Esophagus muscularis mucosa (tissue), 4 donors: ENCODE measurements around the gene LCOR. TPM values are rescaled to one million over a fixed set of nuclear protein-coding genes. Genes with fewer than 3 reads are reported as not detected.

Experiments
- DNase-seq: peaks from one replicate; pipeline ENCODE4 v3.0.0-alpha.2; 2017; ENCODE audit errors: extremely low spot score
- H3K27ac ChIP-seq, 4 donors: fragments of 200-600 bp; sonication (generic); replicated peaks in 1 of 4; 1 replicate in 3 of 4; 2 replicates in 1 of 4; pipeline ENCODE4 v1.5.1; 2016 to 2019; ENCODE audit warnings: mild to moderate bottlenecking in 1 of 4
- H3K27me3 ChIP-seq, 4 donors: fragments of 200-600 bp; sonication (generic); one replicate each; pipeline versions ENCODE4 v1.5.1 to v1.6.0; 2016 to 2019
- H3K36me3 ChIP-seq, 4 donors: fragments of 200-600 bp; sonication (generic); one replicate each; pipeline ENCODE4 v1.5.1; 2016 to 2019
- H3K4me1 ChIP-seq, 4 donors: fragments of 200-600 bp; sonication (generic); one replicate each; pipeline ENCODE4 v1.5.1; 2016 to 2019
- H3K4me3 ChIP-seq, 4 donors: fragments of 200-600 bp; sonication (generic); 1 replicate in 2 of 4; 2 replicates in 2 of 4; pipeline ENCODE4 v1.5.1; 2016 to 2019; ENCODE audit warnings: mild to moderate bottlenecking in 4 of 4, moderate library complexity in 1 of 4
- H3K9me3 ChIP-seq, 4 donors: fragments of 200-600 bp; sonication (generic); 1 replicate in 3 of 4; 2 replicates in 1 of 4; pipeline ENCODE4 v1.5.1; 2016 to 2019
- CTCF ChIP-seq, 3 experiments: fragments of 200-600 bp in 2 of 3; fragments of 450-650 bp in 1 of 3; sonication (generic) in 2 of 3; IDR thresholded peaks; one replicate each; pipeline ENCODE4 v1.5.1; 2017 to 2019; ENCODE audit warnings: antibody characterized with exemption in 3 of 3, mild to moderate bottlenecking in 2 of 3, moderate library complexity in 1 of 3
- EP300 ChIP-seq: sonication (generic); formaldehyde crosslinking; IDR thresholded peaks from one replicate; pipeline ENCODE4 v1.6.1; 2017; ENCODE audit warnings: antibody characterized with exemption
- POLR2A ChIP-seq: fragments of 450-650 bp; IDR thresholded peaks from one replicate; pipeline ENCODE4 v1.6.1; 2017; ENCODE audit warnings: antibody characterized with exemption, moderate library complexity, mild to moderate bottlenecking, low read depth
- POLR2AphosphoS5 ChIP-seq, 2 donors: sonication (generic); formaldehyde crosslinking; IDR thresholded peaks; one replicate each; pipeline ENCODE4 v1.6.1; 2017; ENCODE audit warnings: antibody characterized with exemption in 2 of 2
- whole genome bisulfite sequencing: methylation state at CpG from one replicate; pipeline ENCODE4 v1.1.5; 2018; 5-methylcytosine and 5-hydroxymethylcytosine counted together
- intact Hi-C: fragments of 100-400 bp; cut with DNase I; formaldehyde crosslinking; loops from one replicate; pipeline ENCODE4 v1.15.1; 2023
- total RNA-seq, 4 donors: library from RNA; depleted of rRNA; stranded (reverse); fragments of >200 nt; gene quantifications; one replicate each; pipeline versions ENCODE4 v1.1.0 to v1.2.1, GENCODE V29; 2016

LCOR gene
- total RNA-seq, 4 donors from 2014 or later = 23.1 to 43.2 (median 29.4) TPM

DNA sequence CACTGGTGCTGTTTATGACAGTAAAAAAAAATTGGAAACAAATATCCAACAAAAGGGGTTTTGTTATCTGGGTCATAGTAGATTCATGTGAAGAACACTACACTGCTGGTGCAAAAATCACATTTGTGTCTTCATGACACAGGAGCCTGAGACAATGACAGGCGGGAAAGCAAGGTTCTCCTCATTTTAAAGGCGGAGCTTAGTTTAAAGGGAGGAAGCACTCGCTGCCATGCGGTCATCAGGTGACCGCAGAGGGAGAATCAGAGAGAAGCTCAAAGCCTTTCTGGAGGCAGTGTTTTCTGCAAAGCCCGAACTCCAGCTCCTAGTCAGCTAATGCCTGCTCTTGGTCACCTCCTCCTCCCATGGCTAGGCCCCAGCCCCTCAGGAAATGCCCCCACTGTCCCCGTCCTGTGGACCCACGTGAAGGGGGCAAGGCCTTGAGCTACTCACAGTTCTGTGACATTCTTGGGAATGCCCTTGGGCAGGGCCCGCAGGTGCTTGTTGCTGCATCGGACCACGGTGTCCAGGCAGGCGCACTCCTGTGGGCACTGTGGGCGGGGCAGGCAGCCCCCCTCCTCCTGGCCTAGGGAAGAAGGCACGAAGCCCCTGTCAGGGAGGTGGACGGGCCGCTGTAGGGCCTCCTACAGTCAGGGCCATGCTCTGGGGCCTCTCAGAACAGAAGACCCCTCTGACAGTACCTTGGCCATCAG, 207.6 kb downstream of the LCOR start:
- Histone ChIP-seq H3K9me3 (peaks cover 0 to 1% (median 0%) of the 10 kb centered on the region in 4 donors), H3K36me3 (no peaks in the 10 kb centered on the region), H3K4me3 (no peak overlapping the region), H3K27ac (no peak overlapping the region), H3K27me3 (no peaks in the 10 kb centered on the region), H3K4me1 (peaks cover 8 to 15% (median 13%) of the 10 kb centered on the region in 4 donors)
- intact Hi-C loops = no loop called here
- no peak for TF ChIP-seq CTCF (IDR thresholded peaks at IDR 0.05)
- WGBS = 93% methylated on average over 11 of the region's 16 CpGs
- DNase-seq = no peak

DNA sequence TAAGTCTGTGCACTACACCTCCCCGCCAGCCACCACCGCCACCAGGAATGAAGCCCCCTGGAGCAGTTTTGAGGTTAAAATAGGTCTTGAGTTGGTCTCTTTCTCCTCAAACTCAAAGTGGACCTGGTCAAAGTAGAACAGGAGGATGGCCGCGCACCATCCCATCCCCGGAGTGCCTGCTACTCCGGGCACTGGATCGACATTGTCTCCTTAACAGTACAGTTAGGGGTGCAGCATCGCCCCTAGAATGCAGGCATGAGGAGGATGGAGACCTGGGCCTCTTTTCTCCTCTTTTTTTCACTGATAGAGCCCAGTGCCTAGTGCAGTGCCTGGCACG, 208.1 kb downstream of the LCOR start:
- peaks cover 0 to 3% (median 0%) of the 10 kb centered on the region in 4 donors for H3K9me3 ChIP-seq
- peaks cover 8 to 15% (median 13%) of the 10 kb centered on the region in 4 donors for H3K4me1 ChIP-seq
- TF ChIP-seq POLR2A (no peak), CTCF (IDR thresholded peaks at IDR 0.05) (no peak), POLR2AphosphoS5 (IDR thresholded peaks at IDR 0.05) (no peak), EP300 (no peak)
- H3K36me3 ChIP-seq = no peaks in the 10 kb centered on the region
- no peak overlapping the region for H3K4me3 ChIP-seq
- no peaks in the 10 kb centered on the region for H3K27me3 ChIP-seq
- H3K27ac ChIP-seq = no peak overlapping the region
- 100% methylated on average over 7 of the region's 9 CpGs for WGBS
- intact Hi-C loops = no loop called here
- no peak for DNase-seq

GRCh38 chr10:97040706-97041105, 208.6 kb downstream of the LCOR start:
- no peak overlapping the region for H3K4me3 ChIP-seq
- 93% methylated on average over 7 of the region's 8 CpGs for WGBS

DNA sequence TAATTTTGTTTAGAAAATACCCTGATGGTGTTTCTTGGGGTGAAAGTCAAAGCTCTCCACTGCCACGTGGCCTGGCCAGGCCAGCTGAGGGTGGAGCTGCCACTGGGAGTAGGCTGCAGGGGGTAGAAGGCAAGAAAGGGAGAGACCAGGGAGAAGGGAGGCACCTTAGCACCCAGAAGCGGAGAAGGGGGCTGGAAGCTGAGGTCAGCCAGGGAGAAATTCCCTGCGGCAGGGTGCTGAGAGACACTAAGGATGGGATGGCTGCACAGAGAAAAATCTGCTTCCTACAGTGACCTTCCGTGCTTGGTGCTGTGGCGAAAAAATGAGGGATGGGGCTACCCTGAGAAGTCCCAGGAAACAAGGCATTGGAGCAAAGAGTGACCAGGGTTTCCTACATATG, 210.0 kb downstream of the LCOR start:
- no peak overlapping the region for H3K27ac ChIP-seq
- TF ChIP-seq POLR2AphosphoS5 (IDR thresholded peaks at IDR 0.05) = no peak
- no peak for TF ChIP-seq EP300
- no peak for TF ChIP-seq POLR2A
- no peak for TF ChIP-seq CTCF (IDR thresholded peaks at IDR 0.05)
- H3K4me1 ChIP-seq = peaks cover 8 to 13% (median 12%) of the 10 kb centered on the region in 4 donors
- H3K4me3 ChIP-seq = no peak overlapping the region
- DNase-seq = no peak
- no peaks in the 10 kb centered on the region for H3K27me3 ChIP-seq
- peaks cover 0 to 3% (median 0%) of the 10 kb centered on the region in 4 donors for H3K9me3 ChIP-seq
- WGBS = 87% methylated on average over 5 of the region's 5 CpGs
- H3K36me3 ChIP-seq = no peaks in the 10 kb centered on the region
- intact Hi-C loops = no loop called here

More at GRCh38 chr10:97040706-97041105, 208.6 kb downstream of the LCOR start:
- TF ChIP-seq EP300 = no peak
- peaks cover 8 to 15% (median 13%) of the 10 kb centered on the region in 4 donors for H3K4me1 ChIP-seq
- intact Hi-C loops = no loop called here
- no peak for DNase-seq
- no peaks in the 10 kb centered on the region for H3K36me3 ChIP-seq
- H3K9me3 ChIP-seq = peaks cover 0 to 3% (median 0%) of the 10 kb centered on the region in 4 donors
- H3K27me3 ChIP-seq = no peaks in the 10 kb centered on the region
- H3K27ac ChIP-seq = no peak overlapping the region

DNA sequence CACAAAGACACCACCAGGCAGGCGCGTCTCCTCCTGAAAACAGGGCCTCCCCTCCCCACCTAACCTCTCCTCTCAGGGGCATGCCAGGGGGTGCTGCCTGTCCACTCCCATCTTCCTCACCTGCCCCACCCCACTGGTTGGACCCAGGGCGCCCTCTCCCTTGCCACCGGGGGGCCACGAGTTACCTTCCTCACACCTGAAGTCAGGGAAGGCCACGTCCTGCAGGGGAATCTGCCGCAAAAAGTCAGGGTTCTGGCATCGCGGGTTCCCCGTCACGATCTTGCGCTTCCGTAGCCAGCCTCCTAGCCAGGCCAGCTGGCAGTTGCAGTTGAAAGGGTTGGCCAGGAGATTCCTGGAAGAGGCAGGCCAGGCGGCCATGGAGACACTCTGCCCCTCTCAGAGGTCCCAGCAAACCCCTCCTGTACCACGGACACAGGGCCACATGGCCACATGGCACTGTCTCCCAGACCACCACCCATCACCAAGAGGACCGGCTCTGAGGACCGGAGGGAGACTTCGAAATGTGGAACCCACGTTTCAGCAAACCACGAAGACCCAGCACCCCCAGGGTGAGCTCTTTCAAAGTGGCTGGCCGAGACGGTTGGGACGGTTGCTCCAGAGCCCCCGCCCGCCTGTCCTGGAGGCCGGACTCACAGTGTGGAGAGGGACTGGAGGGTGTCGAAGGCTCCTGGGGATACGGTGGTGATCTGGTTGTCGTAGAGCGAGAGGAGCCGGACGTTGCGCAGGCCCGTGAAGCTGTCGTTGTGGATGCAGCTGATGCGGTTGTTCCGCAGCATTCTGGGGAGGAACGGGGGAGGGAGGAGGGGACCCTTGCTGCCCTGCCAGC, 210.8 kb downstream of the LCOR start:
- TF ChIP-seq EP300 = no peak
- TF ChIP-seq POLR2A = no peak
- TF ChIP-seq POLR2AphosphoS5 (IDR thresholded peaks at IDR 0.05) = no peak
- no peak for TF ChIP-seq CTCF (IDR thresholded peaks at IDR 0.05)
- intact Hi-C loops = no loop called here
- Histone ChIP-seq H3K27ac (no peak overlapping the region), H3K4me1 (peaks cover 1 to 5% (median 3%) of the 10 kb centered on the region in 4 donors), H3K4me3 (no peak overlapping the region), H3K27me3 (no peaks in the 10 kb centered on the region), H3K36me3 (no peaks in the 10 kb centered on the region), H3K9me3 (peaks cover 0 to 3% (median 0%) of the 10 kb centered on the region in 4 donors)
- 91% methylated on average over 20 of the region's 38 CpGs for WGBS
- no peak for DNase-seq
